ENCODE measurements around the gene SULF2.
"Not testable (repeated sequence)": the region's sequence is repeated elsewhere in the genome, so short reads cannot be mapped to it uniquely, and the experiment has no call there.

The SULF2 gene

GRCh38 chr20:47825011-47825762 is 39.9 kb upstream of the SULF2 start:
- Histone ChIP-seq H3K27me3 (ENCODE audit: insufficient read depth, low read length, poor library complexity, severe bottlenecking) (no peaks in the 10 kb centered on the region), H3K9me3 (ENCODE audit: insufficient read depth, low read depth, low read length) (no peaks in the 10 kb centered on the region), H3K9ac (ENCODE audit: low read depth, low read length, poor library complexity, severe bottlenecking) (no peak overlapping the region), H3F3A (ENCODE audit: low read depth) (no peaks in the 10 kb centered on the region), H3K9me2 (replicated peaks; ENCODE audit: low read depth, low read length) (no peaks in the 10 kb centered on the region), H3K4me1 (ENCODE audit: insufficient read depth, low read length, poor library complexity, severe bottlenecking) (no peaks in the 10 kb centered on the region), H3K79me2 (ENCODE audit: insufficient read depth, low read length) (no peaks in the 10 kb centered on the region), H3K4me3 (ENCODE audit: low read length, poor library complexity, severe bottlenecking) (no peak overlapping the region), H2AFZ (ENCODE audit: low read length) (no peak overlapping the region), H3K36me3 (ENCODE audit: insufficient read depth, low read length) (no peaks in the 10 kb centered on the region), H3K4me2 (ENCODE audit: low read depth, low read length, poor library complexity, severe bottlenecking) (no peak overlapping the region), H4K20me1 (ENCODE audit: insufficient read depth, low read length, poor library complexity, severe bottlenecking) (no peaks in the 10 kb centered on the region)
- TF ChIP-seq EZH2phosphoT487 (IDR thresholded peaks at IDR 0.05; ENCODE audit: borderline replicate concordance) (no peak), CTCF (conservative IDR thresholded peaks at IDR 0.05; ENCODE audit: low read length) (no peak)

GRCh38 chr20:47823941-47824340 is 38.7 kb upstream of the SULF2 start:
- not testable (repeated sequence) for H3K27me3 ChIP-seq (ENCODE audit: insufficient read depth, low read length, poor library complexity, severe bottlenecking); H3F3A ChIP-seq (ENCODE audit: low read depth); H3K4me1 ChIP-seq (ENCODE audit: insufficient read depth, low read length, poor library complexity, severe bottlenecking); H2AFZ ChIP-seq (ENCODE audit: low read length); H3K9me3 ChIP-seq (ENCODE audit: insufficient read depth, low read depth, low read length); H3K4me3 ChIP-seq (ENCODE audit: low read length, poor library complexity, severe bottlenecking); H3K9ac ChIP-seq (ENCODE audit: low read depth, low read length, poor library complexity, severe bottlenecking); H3K36me3 ChIP-seq (ENCODE audit: insufficient read depth, low read length); H3K9me2 ChIP-seq (replicated peaks; ENCODE audit: low read depth, low read length); H3K79me2 ChIP-seq (ENCODE audit: insufficient read depth, low read length); H3K4me2 ChIP-seq (ENCODE audit: low read depth, low read length, poor library complexity, severe bottlenecking); H4K20me1 ChIP-seq (ENCODE audit: insufficient read depth, low read length, poor library complexity, severe bottlenecking)

- H4K20me1 ChIP-seq (ENCODE audit: insufficient read depth, low read length, poor library complexity, severe bottlenecking) = no peaks in the 10 kb centered on the region
- TF ChIP-seq CTCF (conservative IDR thresholded peaks at IDR 0.05; ENCODE audit: low read length) (no peak), EZH2phosphoT487 (IDR thresholded peaks at IDR 0.05; ENCODE audit: borderline replicate concordance) (no peak)
- no peaks in the 10 kb centered on the region for H3K4me1 ChIP-seq (ENCODE audit: insufficient read depth, low read length, poor library complexity, severe bottlenecking)
- H3K36me3 ChIP-seq (ENCODE audit: insufficient read depth, low read length) = no peaks in the 10 kb centered on the region
- H3K9ac ChIP-seq (ENCODE audit: low read depth, low read length, poor library complexity, severe bottlenecking) = no peak overlapping the region
- no peaks in the 10 kb centered on the region for H3F3A ChIP-seq (ENCODE audit: low read depth)
- no peaks in the 10 kb centered on the region for H3K9me2 ChIP-seq (replicated peaks; ENCODE audit: low read depth, low read length)
- no peaks in the 10 kb centered on the region for H3K79me2 ChIP-seq (ENCODE audit: insufficient read depth, low read length)
- H3K4me2 ChIP-seq (ENCODE audit: low read depth, low read length, poor library complexity, severe bottlenecking) = no peak overlapping the region
- H3K4me3 ChIP-seq (ENCODE audit: low read length, poor library complexity, severe bottlenecking) = no peak overlapping the region
- no peaks in the 10 kb centered on the region for H3K9me3 ChIP-seq (ENCODE audit: insufficient read depth, low read depth, low read length)
- no peaks in the 10 kb centered on the region for H3K27me3 ChIP-seq (ENCODE audit: insufficient read depth, low read length, poor library complexity, severe bottlenecking)
- H2AFZ ChIP-seq (ENCODE audit: low read length) = no peak overlapping the region
Measured at GRCh38 chr20:47821481-47822100, 36.3 kb upstream of the SULF2 start.
